A549 (cell line): Measurements from ENCODE around the gene CYP4F22. TPM values are rescaled to one million over a fixed set of nuclear protein-coding genes. Genes with fewer than 3 reads are reported as not detected.
"Not testable (repeated sequence)": the region's sequence is repeated elsewhere in the genome, so short reads cannot be mapped to it uniquely, and the experiment has no call there.

Experiments used
- ATAC-seq, 2 experiments: fragments of 200-7000 bp in 1 of 2; fragments of >200 bp in 1 of 2; cut with Nextera tagmentation in 1 of 2; cut with Tn5 transposase in 1 of 2; 3 replicates each; pipeline versions ENCODE4 v1.8.0 to v1.9.1; 2018 to 2020; ENCODE audit warnings: mild to moderate bottlenecking in 1 of 2, moderate library complexity in 1 of 2
- CTCF ChIA-PET: fragments of 300-600 bp; sonication (Branson Sonifier 250); formaldehyde crosslinking; extraction: SDS; loops from one replicate; lab custom pipeline; 2021; ENCODE audit warnings: antibody characterized with exemption, inconsistent platforms; lab: Yijun Ruan, JAX
- POLR2A ChIA-PET: fragments of 350-600 bp; formaldehyde crosslinking; extraction: SDS; loops from one replicate; lab custom pipeline; 2021; ENCODE audit warnings: antibody characterized with exemption, inconsistent platforms; lab: Yijun Ruan, JAX
- DNase-seq, 2 experiments: peaks; one replicate each; pipeline versions ENCODE4 v3.0.0 to v3.0.0-alpha.2; 2011 to 2016; ENCODE audit warnings: low read depth in 1 of 2, low spot score in 1 of 2
- FAIRE-seq: peaks from 2 replicates; lab custom pipeline; 2011; peaks lifted over from hg19 to GRCh38; lab: Jason Lieb, UNC
- H3K27ac ChIP-seq, 2 experiments: fragments of >200 bp; sonication (Bioruptor Twin); formaldehyde crosslinking; 3 replicates each; pipeline ENCODE4 v1.5.1; 2016 to 2017
- H3K4me1 ChIP-seq: fragments of >200 bp; sonication (Bioruptor Twin); formaldehyde crosslinking; 3 replicates; pipeline ENCODE4 v1.6.1; 2016
- H3K4me2 ChIP-seq: fragments of >200 bp; sonication (Bioruptor Twin); formaldehyde crosslinking; 3 replicates; pipeline ENCODE4 v1.6.1; 2016
- H3K4me3 ChIP-seq: fragments of >200 bp; sonication (Bioruptor Twin); formaldehyde crosslinking; 3 replicates; pipeline ENCODE4 v1.5.1; 2016
- H3K9me3 ChIP-seq: fragments of >200 bp; sonication (Bioruptor Twin); formaldehyde crosslinking; 3 replicates; pipeline ENCODE4 v1.6.1; 2016
- ATOH8 ChIP-seq: fragments of 250-450 bp; sonication (Bioruptor Pico); IDR thresholded peaks from 2 replicates; pipeline ENCODE4 v1.5.0; 2020; ENCODE audit warnings: low read depth, mild to moderate bottlenecking, moderate library complexity
- CHD2 ChIP-seq: fragments of 150-350 bp; IDR thresholded peaks from 2 replicates; pipeline ENCODE4 v1.6.1; 2014; ENCODE audit warnings: low read length; ENCODE audit not compliant: partially characterized antibody
- EP300 ChIP-seq, 2 experiments: fragments of >200 bp; sonication (Bioruptor Twin); formaldehyde crosslinking; IDR thresholded peaks; 2 replicates in 1 of 2; 3 replicates in 1 of 2; pipeline ENCODE4 v1.6.1; 2016 to 2017
- ESRRA ChIP-seq: fragments of 150-350 bp; IDR thresholded peaks from 2 replicates; pipeline ENCODE4 v1.6.1; 2014; ENCODE audit warnings: mild to moderate bottlenecking, low read length, borderline replicate concordance
- FOSB ChIP-seq: fragments of 250-450 bp; sonication (Bioruptor Pico); IDR thresholded peaks from 2 replicates; pipeline ENCODE4 v1.5.0; 2020; ENCODE audit warnings: mild to moderate bottlenecking, moderate library complexity
- FOSL2 ChIP-seq, 2 experiments: fragments of 450-650 bp in 1 of 2; fragments of >200 bp in 1 of 2; sonication (Bioruptor Twin) in 1 of 2; formaldehyde crosslinking; IDR thresholded peaks; 2 replicates each; pipeline versions ENCODE4 v1.5.0 to v1.6.1; 2016 to 2020; ENCODE audit warnings: mild to moderate bottlenecking in 1 of 2, moderate library complexity in 1 of 2
- GATA3 ChIP-seq: IDR thresholded peaks from 2 replicates; pipeline ENCODE4 v1.6.1; 2012; ENCODE audit warnings: borderline replicate concordance
- HMGXB4 ChIP-seq: fragments of 250-450 bp; sonication (Bioruptor Pico); IDR thresholded peaks from 2 replicates; pipeline ENCODE4 v1.5.0; 2021; ENCODE audit warnings: mild to moderate bottlenecking, moderate library complexity, borderline replicate concordance
- HOXA7 ChIP-seq: fragments of 250-450 bp; sonication (Bioruptor Pico); IDR thresholded peaks from 2 replicates; pipeline ENCODE4 v1.5.0; 2020; ENCODE audit warnings: mild to moderate bottlenecking, moderate library complexity
- JUN ChIP-seq, 2 experiments: fragments of >200 bp; sonication (Bioruptor Twin); formaldehyde crosslinking; IDR thresholded peaks; 2 replicates in 1 of 2; 3 replicates in 1 of 2; pipeline ENCODE4 v1.6.1; 2016 to 2017
- JUNB ChIP-seq: fragments of >200 bp; sonication (Bioruptor Twin); formaldehyde crosslinking; IDR thresholded peaks from 2 replicates; pipeline ENCODE4 v1.6.1; 2016
- MAFK ChIP-seq: fragments of 450-650 bp; IDR thresholded peaks from 2 replicates; pipeline ENCODE4 v1.6.1; 2014; ENCODE audit not compliant: partially characterized antibody
- NR3C1 ChIP-seq: fragments of >200 bp; sonication (Bioruptor Twin); formaldehyde crosslinking; IDR thresholded peaks from 3 replicates; pipeline ENCODE4 v1.6.1; 2017
- RARB ChIP-seq: fragments of 250-450 bp; sonication (Bioruptor Pico); IDR thresholded peaks from 2 replicates; pipeline ENCODE4 v1.8.0; 2021; ENCODE audit warnings: mild to moderate bottlenecking, moderate library complexity
- RCOR1 ChIP-seq: fragments of 150-350 bp; IDR thresholded peaks from 2 replicates; pipeline ENCODE4 v1.6.1; 2014; ENCODE audit warnings: antibody characterized with exemption, low read length, low read depth
- RFX5 ChIP-seq: fragments of 450-650 bp; IDR thresholded peaks from 2 replicates; pipeline ENCODE4 v1.7.1; 2014; ENCODE audit warnings: antibody characterized with exemption, mild to moderate bottlenecking, moderate library complexity
- RNF2 ChIP-seq: fragments of 200-600 bp; sonication (generic); IDR thresholded peaks from 2 replicates; pipeline ENCODE4 v1.6.1; 2016; ENCODE audit warnings: low read depth, mild to moderate bottlenecking, antibody characterized with exemption, moderate library complexity, borderline replicate concordance
- ZFP36 ChIP-seq: fragments of 450-650 bp; IDR thresholded peaks from 2 replicates; pipeline ENCODE4 v1.6.1; 2014; ENCODE audit warnings: borderline replicate concordance; ENCODE audit not compliant: partially characterized antibody
- WGBS: methylation state at CpG from one replicate; pipeline ENCODE4 v1.1.6; 2017; ENCODE audit errors: missing lambda C conversion rate; 5-methylcytosine and 5-hydroxymethylcytosine counted together
- polyA plus RNA-seq, 4 experiments: library from polyadenylated mRNA; depleted of rRNA in 3 of 4; stranded (reverse); fragments of >200 nt; fragmentation: RNase III in 1 of 4; extraction: RNeasy Plus Mini Kit Qiagen cat#74134 plus additional on column Dnase treatment in 1 of 4; gene quantifications; 2 replicates in 3 of 4; 3 replicates in 1 of 4; pipeline ENCODE4 v1.2.3, GENCODE V29; 2011 to 2017

Gene CYP4F22
- polyA plus RNA-seq, 2 of the 4 experiments (the other 2 are of a cell fraction) = 0.05 TPM; not detected in 1

- WGBS = 25% methylated on average over 2 of the region's 16 CpGs
- peak; percentile 71 to 72; a peak in 4 of 6 replicates for ATAC-seq
- Histone ChIP-seq H3K9me3 (no peaks in the 10 kb centered on the region), H3K4me3 (no peak within 1 kb of the TSS), H3K4me2 (no peak within 1 kb of the TSS), H3K27ac (no peak within 1 kb of the TSS), H3K4me1 (no peaks in the 10 kb centered on the region)
- POLR2A ChIA-PET = no interaction called here
- TF ChIP-seq HMGXB4 (CRISPR knock-in tag) (no peak), ZFP36 (no peak), HOXA7 (CRISPR knock-in tag) (no peak), GATA3 (no peak), ESRRA (no peak), MAFK (no peak), RNF2 (no peak), RCOR1 (no peak), NR3C1 (no peak), JUN (IDR thresholded peaks at IDR 0.05) (no peak), ATOH8 (no peak), RARB (CRISPR knock-in tag) (no peak), EP300 (IDR thresholded peaks at IDR 0.05) (no peak), FOSB (CRISPR knock-in tag) (no peak), CHD2 (no peak), RFX5 (no peak), JUNB (no peak), FOSL2 (IDR thresholded peaks at IDR 0.05) (no peak), FOSL2 (CRISPR knock-in tag; IDR thresholded peaks at IDR 0.05) (no peak)
- CTCF ChIA-PET = interaction anchor here (0.5 to 1.3 kb wide), 5 partner anchors 11 to 313 kb away, joined by 3 to 7 read pairs (median 3); no protein-coding TSS in a partner anchor
- peak in 1 of 2 experiments; percentile 32 for DNase-seq
- FAIRE-seq = no peak
Observed at GRCh38 chr19:15479391-15480345, 28.7 kb upstream of the CYP4F22 start, which contains the start of gene PGLYRP2. PGLYRP2 (minus strand) TSS chr19:15479501; CDS start chr19:15479371, 130 bp downstream.

GRCh38 chr19:15480996-15481395, 27.3 kb upstream of the CYP4F22 start:
- FAIRE-seq, H3K4me3 ChIP-seq, H3K4me1 ChIP-seq, DNase-seq, H3K4me2 ChIP-seq, H3K27ac ChIP-seq, POLR2A ChIA-PET, ATAC-seq, H3K9me3 ChIP-seq: not testable (repeated sequence)
- CTCF ChIA-PET = interaction anchor here (0.9 to 1.5 kb wide), 3 partner anchors 13 to 75 kb away, joined by 3 to 4 read pairs (median 4); no protein-coding TSS in a partner anchor
- 73% methylated on average over 7 of the region's 7 CpGs for WGBS

- WGBS = 87% methylated on average over 5 of the region's 5 CpGs
- FAIRE-seq = not testable (repeated sequence)
Observed at GRCh38 chr19:15485768-15486167, 22.6 kb upstream of the CYP4F22 start.

More at GRCh38 chr19:15485768-15486167, 22.6 kb upstream of the CYP4F22 start:
- ATAC-seq, H3K27ac ChIP-seq, H3K4me1 ChIP-seq, CTCF ChIA-PET, DNase-seq, H3K4me3 ChIP-seq, POLR2A ChIA-PET, H3K9me3 ChIP-seq, H3K4me2 ChIP-seq: not testable (repeated sequence)
